Stimulated activated CD8-positive, alpha-beta memory T cell treated with anti-CD3 and anti-CD28 coated beads, Interleukin-4, amount 100 ng/mL, for 4 hours (primary cell): ENCODE measurements around the gene TTC28.

ENCODE experiments used
- DNase-seq, 2 donors: peaks; one replicate each; pipeline ENCODE4 v3.0.0-alpha.2; 2020; ENCODE audit warnings: low read depth in 2 of 2, low spot score in 1 of 2

The TTC28 gene

DNA sequence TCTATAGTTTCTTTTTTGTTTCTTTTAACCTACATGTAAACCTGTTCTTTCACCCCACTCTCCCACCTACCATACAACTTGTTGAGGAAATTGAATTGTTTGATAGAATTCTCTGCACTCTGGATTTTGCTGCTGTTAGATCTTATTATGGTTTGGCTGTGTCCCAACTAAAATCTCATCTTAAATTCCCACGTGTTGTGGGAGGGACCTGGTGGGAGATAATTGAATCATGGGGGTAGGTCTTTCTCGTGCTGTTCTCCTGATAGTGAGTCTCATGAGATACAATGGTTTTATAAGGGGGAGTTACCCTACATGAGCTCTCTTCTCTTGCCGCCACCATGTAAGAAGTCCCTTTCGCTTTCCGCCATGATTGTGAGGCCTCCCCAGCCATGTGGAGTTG lies 745.6 kb downstream of the TTC28 start:
- DNase-seq: no peak

- no peak for DNase-seq
Observed at GRCh38 chr22:27933186-27933983, 746.3 kb downstream of the TTC28 start.

GRCh38 chr22:27930331-27931060 lies 749.1 kb downstream of the TTC28 start:
- DNase-seq: no peak
